Mucosa of stomach (tissue), 1 donor: ENCODE results near the gene PAPLN.

Experiments used
- H3K27me3 ChIP-seq: one replicate; pipeline ENCODE4 v1.7.0; 2013; ENCODE audit warnings: mild to moderate bottlenecking, low read length; ENCODE audit not compliant: control insufficient read depth, insufficient read depth
- H3K36me3 ChIP-seq: one replicate; pipeline ENCODE4 v1.7.0; 2013; ENCODE audit warnings: low read length; ENCODE audit not compliant: control insufficient read depth, insufficient read depth
- H3K4me1 ChIP-seq: one replicate; pipeline ENCODE4 v1.7.0; 2013; ENCODE audit warnings: mild to moderate bottlenecking, low read length; ENCODE audit not compliant: control insufficient read depth, insufficient read depth
- H3K4me3 ChIP-seq: one replicate; pipeline ENCODE4 v1.7.0; 2013; ENCODE audit warnings: low read length
- H3K9ac ChIP-seq: one replicate; pipeline ENCODE4 v1.7.0; 2013; ENCODE audit warnings: mild to moderate bottlenecking, low read length, moderate library complexity
- H3K9me3 ChIP-seq: one replicate; pipeline ENCODE4 v1.7.0; 2013; ENCODE audit warnings: mild to moderate bottlenecking, low read length, moderate library complexity; ENCODE audit not compliant: control insufficient read depth
- donor health status: Pancreatic carcinoma.

Gene PAPLN

GRCh38 chr14:73272393-73272792 lies 35.1 kb downstream of the PAPLN start:
- Histone ChIP-seq H3K9me3 (no peaks in the 10 kb centered on the region), H3K4me3 (no peak overlapping the region), H3K36me3 (peaks cover 5% of the 10 kb centered on the region), H3K27me3 (no peaks in the 10 kb centered on the region), H3K4me1 (peaks cover 12% of the 10 kb centered on the region), H3K9ac (no peak overlapping the region)

- Histone ChIP-seq H3K4me1 (peaks cover 12% of the 10 kb centered on the region), H3K36me3 (peaks cover 5% of the 10 kb centered on the region), H3K27me3 (no peaks in the 10 kb centered on the region), H3K4me3 (no peak overlapping the region), H3K9ac (no peak overlapping the region), H3K9me3 (no peaks in the 10 kb centered on the region)
Observed at GRCh38 chr14:73273799-73274198, 36.5 kb downstream of the PAPLN start.

- Histone ChIP-seq H3K9ac (no peak overlapping the region), H3K4me3 (no peak overlapping the region), H3K4me1 (no peaks in the 10 kb centered on the region), H3K9me3 (no peaks in the 10 kb centered on the region), H3K36me3 (peaks cover 5% of the 10 kb centered on the region), H3K27me3 (no peaks in the 10 kb centered on the region)
Observed at GRCh38 chr14:73276836-73277235, 39.5 kb downstream of the PAPLN start.

DNA sequence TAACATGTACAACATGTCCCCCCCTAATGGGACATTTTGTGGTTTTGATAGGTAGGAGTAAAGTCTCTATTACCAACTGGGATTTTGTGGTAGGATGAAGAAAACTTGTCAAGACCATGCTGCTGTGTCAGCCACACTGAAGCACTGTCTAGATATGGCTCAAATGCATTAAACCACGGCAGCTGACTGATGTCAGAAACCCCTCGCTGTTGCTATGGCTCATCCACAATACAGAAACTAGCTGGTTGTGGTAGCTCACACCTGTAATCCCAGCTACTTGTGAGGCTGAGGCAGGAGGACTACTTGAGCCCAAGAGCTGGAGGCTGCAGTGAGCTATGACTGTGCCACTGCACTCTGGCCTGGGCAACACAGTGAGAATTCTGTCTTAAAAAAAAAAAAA lies 40.1 kb downstream of the PAPLN start:
- Histone ChIP-seq H3K9ac (no peak overlapping the region), H3K9me3 (no peaks in the 10 kb centered on the region), H3K27me3 (no peaks in the 10 kb centered on the region), H3K36me3 (peaks cover 9% of the 10 kb centered on the region), H3K4me3 (no peak overlapping the region), H3K4me1 (no peaks in the 10 kb centered on the region)

GRCh38 chr14:73280903-73281302 lies 43.6 kb downstream of the PAPLN start:
- Histone ChIP-seq H3K27me3 (no peaks in the 10 kb centered on the region), H3K36me3 (peaks cover 12% of the 10 kb centered on the region), H3K9ac (no peak overlapping the region), H3K4me1 (no peaks in the 10 kb centered on the region), H3K4me3 (no peak overlapping the region), H3K9me3 (no peaks in the 10 kb centered on the region)

- Histone ChIP-seq H3K9ac (no peak overlapping the region), H3K36me3 (peaks cover 12% of the 10 kb centered on the region), H3K9me3 (no peaks in the 10 kb centered on the region), H3K4me1 (no peaks in the 10 kb centered on the region), H3K4me3 (no peak overlapping the region), H3K27me3 (no peaks in the 10 kb centered on the region)
Observed at GRCh38 chr14:73283608-73284379, 46.5 kb downstream of the PAPLN start.

DNA sequence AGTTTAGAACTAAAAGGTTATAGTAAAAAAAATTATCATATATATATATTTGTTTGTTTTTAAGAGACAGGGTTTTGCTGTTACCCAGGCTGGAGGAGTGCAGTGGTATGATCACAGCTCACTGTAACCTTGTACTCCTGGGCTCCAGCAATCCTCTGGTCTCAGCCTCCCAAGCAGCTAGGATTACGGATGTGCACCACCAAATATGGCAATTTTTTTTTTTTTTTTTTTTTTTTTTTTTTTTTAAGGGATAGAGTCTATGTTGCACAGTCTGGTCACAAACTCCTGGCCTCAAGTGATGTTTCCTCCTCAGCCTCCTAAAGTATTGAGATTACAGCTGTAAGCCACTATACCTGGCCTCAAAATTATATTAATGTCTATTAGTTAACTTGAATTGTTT lies 48.7 kb downstream of the PAPLN start:
- H3K9me3 ChIP-seq: no peaks in the 10 kb centered on the region
- peaks cover 12% of the 10 kb centered on the region for H3K36me3 ChIP-seq
- H3K9ac ChIP-seq: no peak overlapping the region

DNA sequence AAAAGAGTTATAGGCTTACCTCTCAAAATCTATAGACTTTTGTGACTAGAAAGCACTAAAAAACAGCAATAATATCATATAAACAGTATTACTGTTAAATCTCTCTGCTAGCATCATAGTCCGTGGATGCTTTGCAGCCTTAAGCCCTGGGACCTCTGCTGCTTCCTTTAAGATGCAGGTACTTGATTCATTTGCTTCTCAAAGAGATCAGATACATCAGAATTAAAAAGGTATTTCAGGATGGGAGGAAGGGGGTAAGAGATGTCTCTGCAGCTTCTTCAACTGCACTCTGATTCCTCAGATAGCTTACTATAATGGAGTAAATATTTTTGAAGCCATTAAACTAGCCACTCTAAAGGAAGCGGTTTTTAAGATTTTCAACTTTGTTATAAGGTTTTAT lies 49.3 kb downstream of the PAPLN start:
- peaks cover 12% of the 10 kb centered on the region for H3K36me3 ChIP-seq
- no peaks in the 10 kb centered on the region for H3K4me1 ChIP-seq
- no peak overlapping the region for H3K4me3 ChIP-seq
- H3K27me3 ChIP-seq: no peaks in the 10 kb centered on the region
- H3K9me3 ChIP-seq: no peaks in the 10 kb centered on the region
- no peak overlapping the region for H3K9ac ChIP-seq

More for the DNA sequence above, 48.7 kb downstream of the PAPLN start:
- H3K4me3 ChIP-seq: no peak overlapping the region
- H3K4me1 ChIP-seq: no peaks in the 10 kb centered on the region
- no peaks in the 10 kb centered on the region for H3K27me3 ChIP-seq

DNA sequence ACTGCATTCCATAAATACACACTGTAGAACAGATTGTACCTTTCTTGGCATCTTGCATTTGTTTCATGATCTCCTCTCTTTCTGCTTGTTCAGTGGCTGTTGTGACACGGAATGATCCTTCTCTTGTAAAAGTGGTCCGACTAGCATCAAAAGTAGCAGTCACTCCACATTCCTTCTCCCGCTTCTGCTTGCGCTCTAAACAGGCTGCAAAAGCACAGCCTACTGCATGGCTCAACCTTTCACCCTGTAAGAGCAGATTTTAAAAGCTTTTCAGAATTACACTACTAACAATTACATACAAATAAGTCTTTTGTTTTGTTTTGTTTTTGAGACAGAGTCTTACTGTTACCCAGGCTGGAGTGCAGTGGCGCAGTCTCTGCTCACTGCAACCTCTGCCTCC lies 49.8 kb downstream of the PAPLN start:
- H3K4me3 ChIP-seq: no peak overlapping the region
- H3K27me3 ChIP-seq: no peaks in the 10 kb centered on the region
- no peak overlapping the region for H3K9ac ChIP-seq
- peaks cover 11% of the 10 kb centered on the region for H3K36me3 ChIP-seq
- H3K9me3 ChIP-seq: no peaks in the 10 kb centered on the region
- no peaks in the 10 kb centered on the region for H3K4me1 ChIP-seq

DNA sequence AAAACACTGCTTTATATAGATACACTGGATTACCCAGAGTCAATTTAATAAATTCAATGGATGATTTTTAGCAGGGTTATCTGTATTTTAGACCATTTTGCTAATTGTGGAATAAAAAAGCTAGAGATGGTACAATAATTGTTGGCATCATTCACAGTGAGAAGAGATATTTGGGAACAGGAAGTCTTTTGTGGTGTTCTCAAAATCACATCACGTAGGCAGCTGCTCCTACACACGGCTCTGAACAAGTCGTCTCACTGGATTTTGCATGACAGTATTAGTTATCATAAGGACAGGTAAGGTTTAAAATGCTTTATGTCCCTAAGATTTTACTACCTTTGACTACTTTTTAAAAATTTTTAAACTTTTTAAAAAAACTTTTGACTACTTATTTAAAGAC lies 52.0 kb downstream of the PAPLN start:
- Histone ChIP-seq H3K36me3 (no peaks in the 10 kb centered on the region), H3K27me3 (no peaks in the 10 kb centered on the region), H3K9ac (no peak overlapping the region), H3K9me3 (no peaks in the 10 kb centered on the region), H3K4me1 (no peaks in the 10 kb centered on the region), H3K4me3 (no peak overlapping the region)

DNA sequence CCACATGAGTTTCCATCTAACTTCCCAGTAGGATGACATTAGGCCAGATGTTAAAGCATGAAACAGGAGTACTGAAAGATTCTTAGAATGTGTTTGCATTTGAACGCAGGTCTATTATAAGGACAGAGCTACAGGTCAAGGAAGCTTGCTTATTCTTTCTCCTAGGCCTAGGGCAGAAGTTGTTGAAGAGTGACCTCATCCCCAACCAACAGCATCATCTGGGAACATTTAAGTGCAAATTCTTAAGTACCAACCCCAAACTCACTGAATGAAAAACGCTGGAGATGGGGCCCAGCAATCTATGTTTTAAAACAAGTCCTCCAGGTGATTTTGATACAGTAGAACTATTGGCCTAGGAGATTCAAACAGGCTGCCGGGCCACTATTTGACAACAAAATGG lies 52.4 kb downstream of the PAPLN start:
- Histone ChIP-seq H3K36me3 (no peaks in the 10 kb centered on the region), H3K27me3 (no peaks in the 10 kb centered on the region), H3K4me1 (no peaks in the 10 kb centered on the region), H3K4me3 (no peak overlapping the region), H3K9ac (no peak overlapping the region), H3K9me3 (no peaks in the 10 kb centered on the region)

DNA sequence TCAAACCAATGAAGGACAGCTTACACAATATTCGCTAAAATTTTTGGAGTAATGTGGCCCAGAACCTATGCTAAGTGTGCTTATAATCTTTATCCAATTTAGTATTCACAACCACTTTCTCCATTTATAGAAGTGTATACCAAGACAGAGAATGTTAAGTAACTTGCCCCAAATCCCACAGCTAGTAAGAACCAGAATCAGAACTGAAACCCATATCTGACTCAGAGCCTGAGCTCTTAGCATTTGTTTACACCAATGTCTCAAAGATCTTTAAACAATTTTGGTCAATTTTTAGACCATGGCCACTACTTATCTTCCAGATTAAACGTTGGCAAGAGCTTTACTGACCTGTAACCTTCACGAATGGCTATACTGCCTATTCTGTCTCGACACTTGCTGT lies 53.0 kb downstream of the PAPLN start:
- Histone ChIP-seq H3K36me3 (no peaks in the 10 kb centered on the region), H3K27me3 (no peaks in the 10 kb centered on the region), H3K4me3 (no peak overlapping the region), H3K9me3 (no peaks in the 10 kb centered on the region), H3K4me1 (no peaks in the 10 kb centered on the region), H3K9ac (no peak overlapping the region)
